ENCODE measurements around the gene GDAP2.

DNA sequence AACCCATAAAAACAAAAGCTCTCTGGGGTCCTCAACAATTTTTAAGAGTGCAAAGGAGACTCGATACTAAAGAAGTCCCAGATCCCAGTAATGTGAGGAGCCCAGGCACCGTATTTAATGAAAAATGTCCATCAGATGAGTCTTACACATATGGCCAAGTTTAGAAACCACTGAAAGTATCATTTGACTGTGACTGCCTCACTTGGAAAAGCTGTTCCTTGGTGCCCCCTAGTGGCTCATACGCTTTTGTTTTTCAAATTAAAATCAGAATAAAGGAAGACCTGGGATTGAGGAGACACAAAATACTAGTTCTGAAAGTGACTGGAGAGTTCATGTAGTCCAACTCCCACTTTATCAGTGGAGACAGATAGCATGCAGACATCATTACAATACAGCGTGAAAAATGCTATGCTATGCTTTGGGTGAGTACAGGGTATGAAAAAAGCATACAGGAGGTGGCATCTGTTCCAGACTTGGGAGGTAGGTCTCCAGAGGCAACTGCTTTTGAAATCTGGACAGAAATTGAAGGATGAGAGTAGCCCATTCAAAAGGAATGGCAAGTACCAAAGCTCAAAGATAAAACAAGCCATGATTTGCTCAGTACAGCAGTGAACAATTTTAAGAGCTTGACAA lies 33.8 kb downstream of the GDAP2 start:
- TF ChIP-seq, protein P1, sequence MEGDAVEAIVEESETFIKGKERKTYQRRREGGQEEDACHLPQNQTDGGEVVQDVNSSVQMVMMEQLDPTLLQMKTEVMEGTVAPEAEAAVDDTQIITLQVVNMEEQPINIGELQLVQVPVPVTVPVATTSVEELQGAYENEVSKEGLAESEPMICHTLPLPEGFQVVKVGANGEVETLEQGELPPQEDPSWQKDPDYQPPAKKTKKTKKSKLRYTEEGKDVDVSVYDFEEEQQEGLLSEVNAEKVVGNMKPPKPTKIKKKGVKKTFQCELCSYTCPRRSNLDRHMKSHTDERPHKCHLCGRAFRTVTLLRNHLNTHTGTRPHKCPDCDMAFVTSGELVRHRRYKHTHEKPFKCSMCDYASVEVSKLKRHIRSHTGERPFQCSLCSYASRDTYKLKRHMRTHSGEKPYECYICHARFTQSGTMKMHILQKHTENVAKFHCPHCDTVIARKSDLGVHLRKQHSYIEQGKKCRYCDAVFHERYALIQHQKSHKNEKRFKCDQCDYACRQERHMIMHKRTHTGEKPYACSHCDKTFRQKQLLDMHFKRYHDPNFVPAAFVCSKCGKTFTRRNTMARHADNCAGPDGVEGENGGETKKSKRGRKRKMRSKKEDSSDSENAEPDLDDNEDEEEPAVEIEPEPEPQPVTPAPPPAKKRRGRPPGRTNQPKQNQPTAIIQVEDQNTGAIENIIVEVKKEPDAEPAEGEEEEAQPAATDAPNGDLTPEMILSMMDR (IDR thresholded peaks at IDR 0.05) = peak; percentile 38 to 58
- TF ChIP-seq POLR2A (IDR thresholded peaks at IDR 0.05) (no peak), EP300 (IDR thresholded peaks at IDR 0.05) (no peak), POLR2AphosphoS5 (IDR thresholded peaks at IDR 0.05) (no peak)

Measured in suprapubic skin (tissue), 4 donors.